NCI-H1417 treated with DMSO at 0.1 percent for 48 hours (cell line): Measurements from ENCODE around the gene IL19.
"Not testable (repeated sequence)": the region's sequence is repeated elsewhere in the genome, so short reads cannot be mapped to it uniquely, and the experiment has no call there.

ENCODE experiments used
- DNase-seq: peaks from one replicate; lab custom pipeline; 2025; lab: John Stamatoyannopoulos, UW

The IL19 gene

GRCh38 chr1:206741142-206741701 lies 29.4 kb upstream of the IL19 start:
- DNase-seq: no peak

GRCh38 chr1:206742719-206743383 lies 27.7 kb upstream of the IL19 start:
- DNase-seq: no peak

GRCh38 chr1:206744683-206745082 lies 25.9 kb upstream of the IL19 start:
- no peak for DNase-seq

- DNase-seq: no peak
Measured at GRCh38 chr1:206745301-206745700, 25.3 kb upstream of the IL19 start.

GRCh38 chr1:206748348-206749030 lies 22.1 kb upstream of the IL19 start:
- no peak for DNase-seq

- DNase-seq: no peak
Measured at GRCh38 chr1:206751891-206752290, 18.7 kb upstream of the IL19 start.

- DNase-seq: no peak
Measured at GRCh38 chr1:206752481-206752880, 18.1 kb upstream of the IL19 start.

GRCh38 chr1:206753141-206753540 lies 17.4 kb upstream of the IL19 start:
- DNase-seq: no peak

- DNase-seq: no peak
Measured at GRCh38 chr1:206754011-206754410, 16.6 kb upstream of the IL19 start.

GRCh38 chr1:206757524-206758266 lies 12.9 kb upstream of the IL19 start:
- no peak for DNase-seq

GRCh38 chr1:206760590-206760989 lies 10.0 kb upstream of the IL19 start:
- DNase-seq: no peak

GRCh38 chr1:206761159-206761768 lies 9.3 kb upstream of the IL19 start:
- no peak for DNase-seq

- not testable (repeated sequence) for DNase-seq
Measured at GRCh38 chr1:206762741-206763364, 7.7 kb upstream of the IL19 start.

GRCh38 chr1:206765771-206766170 lies 4.8 kb upstream of the IL19 start:
- DNase-seq: not testable (repeated sequence)

- DNase-seq: no peak
Measured at GRCh38 chr1:206766251-206766856, 4.2 kb upstream of the IL19 start.

GRCh38 chr1:206768472-206769303 lies 1.9 kb upstream of the IL19 start:
- DNase-seq: no peak

- no peak for DNase-seq
Measured at GRCh38 chr1:206769304-206769731, 1.3 kb upstream of the IL19 start.

- no peak for DNase-seq
Measured at GRCh38 chr1:206771338-206771692, 742 bp downstream of the IL19 start.

- DNase-seq: no peak
Measured at GRCh38 chr1:206772243-206772937, 1.8 kb downstream of the IL19 start, which contains the start of gene IL10. Gene IL10, minus strand, starts transcription at chr1:206772494. Its CDS starts 59 bp downstream, at chr1:206772435.

- DNase-seq: no peak
Measured at GRCh38 chr1:206774093-206774492, 3.5 kb downstream of the IL19 start.
